Measurements from ENCODE around the gene UBE2M.
"Not testable (repeated sequence)": the region's sequence is repeated elsewhere in the genome, so short reads cannot be mapped to it uniquely, and the experiment has no call there.

DNA sequence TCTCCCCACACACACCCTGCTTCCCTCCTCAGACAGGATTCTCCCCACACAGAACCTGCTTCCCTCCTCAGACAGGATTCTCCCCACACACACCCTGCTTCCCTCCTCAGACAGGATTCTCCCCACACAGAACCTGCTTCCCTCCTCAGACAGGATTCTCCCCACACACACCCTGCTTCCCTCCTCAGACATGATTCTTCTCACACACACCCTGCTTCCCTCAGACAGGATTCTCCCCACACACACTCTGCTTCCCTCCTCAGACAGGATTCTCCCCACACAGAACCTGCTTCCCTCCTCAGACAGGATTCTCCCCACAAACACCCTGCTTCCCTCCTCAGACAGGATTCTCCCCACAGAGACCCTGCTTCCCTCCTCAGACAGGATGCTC, 19.2 kb downstream of the UBE2M start:
- not testable (repeated sequence) for TF ChIP-seq CTCF, EP300 (IDR thresholded peaks at IDR 0.05)
